Liver (tissue), 9 donors: ENCODE measurements around the gene PIP4K2A. TPM values are rescaled to one million over a fixed set of nuclear protein-coding genes. Genes with fewer than 3 reads are reported as not detected.
A peak's percentile ranks its signal among the peaks of the same experiment; 100 is the strongest.

Experiments
- DNase-seq: peaks from one replicate; pipeline ENCODE4 v3.0.0-alpha.2; 2017; ENCODE audit warnings: low spot score
- H3K27ac ChIP-seq, 2 donors: one replicate each; pipeline ENCODE4 v1.7.0; 2013; ENCODE audit warnings: inconsistent platforms in 2 of 2, low read length in 2 of 2, control low read depth in 1 of 2, low read depth in 1 of 2, mild to moderate bottlenecking in 1 of 2
- H3K27me3 ChIP-seq, 4 donors: one replicate each; pipeline versions ENCODE4 v1.6.1 to v1.7.0; 2013; ENCODE audit warnings: low read length in 3 of 4, inconsistent platforms in 1 of 4, mild to moderate bottlenecking in 1 of 4, moderate library complexity in 1 of 4; ENCODE audit not compliant: control insufficient read depth in 4 of 4, insufficient read depth in 4 of 4
- H3K36me3 ChIP-seq, 4 donors: one replicate each; pipeline versions ENCODE4 v1.6.1 to v1.7.0; 2013; ENCODE audit warnings: low read length in 3 of 4, mild to moderate bottlenecking in 3 of 4, low read depth in 1 of 4, moderate library complexity in 1 of 4; ENCODE audit not compliant: control insufficient read depth in 4 of 4, insufficient read depth in 3 of 4
- H3K4me1 ChIP-seq, 4 donors: one replicate each; pipeline versions ENCODE4 v1.6.1 to v1.7.0; 2013; ENCODE audit warnings: low read length in 3 of 4, mild to moderate bottlenecking in 3 of 4, moderate library complexity in 1 of 4; ENCODE audit not compliant: control insufficient read depth in 4 of 4, insufficient read depth in 4 of 4
- H3K4me3 ChIP-seq, 3 donors: one replicate each; pipeline versions ENCODE4 v1.6.1 to v1.7.0; 2013; ENCODE audit warnings: low read length in 3 of 3, control low read depth in 1 of 3, low read depth in 1 of 3, mild to moderate bottlenecking in 1 of 3
- H3K9ac ChIP-seq, 2 donors: one replicate each; pipeline ENCODE4 v1.7.0; 2013; ENCODE audit warnings: low read length in 2 of 2, mild to moderate bottlenecking in 2 of 2, moderate library complexity in 2 of 2, control low read depth in 1 of 2, low read depth in 1 of 2
- H3K9me3 ChIP-seq, 4 donors: one replicate each; pipeline versions ENCODE4 v1.6.1 to v1.7.0; 2013; ENCODE audit warnings: low read length in 3 of 4; ENCODE audit not compliant: control insufficient read depth in 4 of 4
- CTCF ChIP-seq: fragments of 150-350 bp; IDR thresholded peaks from 2 replicates; pipeline ENCODE4 v1.5.1; 2017; ENCODE audit warnings: improper control_type of control experiment, low read depth, low read length; ENCODE audit not compliant: missing input control
- EGR1 ChIP-seq, 2 donors: IDR thresholded peaks; 2 replicates each; pipeline ENCODE4 v1.6.1; 2016 to 2018; ENCODE audit warnings: antibody characterized with exemption in 2 of 2, low read depth in 2 of 2
- FOXA1 ChIP-seq: IDR thresholded peaks from 2 replicates; pipeline ENCODE4 v1.6.1; 2016; ENCODE audit warnings: antibody characterized with exemption
- FOXA2 ChIP-seq: IDR thresholded peaks from 2 replicates; pipeline ENCODE4 v1.6.1; 2016; ENCODE audit warnings: antibody characterized with exemption
- GABPA ChIP-seq, 2 donors: IDR thresholded peaks in 1 of 2; conservative IDR thresholded peaks in 1 of 2; 2 replicates each; pipeline ENCODE4 v1.6.1; 2016; ENCODE audit warnings: antibody characterized with exemption in 2 of 2, mild to moderate bottlenecking in 1 of 2, moderate library complexity in 1 of 2
- HNF4A ChIP-seq, 2 donors: conservative IDR thresholded peaks; 2 replicates each; pipeline ENCODE4 v1.6.1; 2016; ENCODE audit warnings: antibody characterized with exemption in 2 of 2, mild to moderate bottlenecking in 2 of 2
- HNF4G ChIP-seq: IDR thresholded peaks from 2 replicates; pipeline ENCODE4 v1.6.1; 2016; ENCODE audit warnings: antibody characterized with exemption
- JUND ChIP-seq, 2 donors: IDR thresholded peaks; 2 replicates each; pipeline ENCODE4 v1.6.1; 2016; ENCODE audit warnings: antibody characterized with exemption in 2 of 2
- MAX ChIP-seq: IDR thresholded peaks from 2 replicates; pipeline ENCODE4 v1.6.1; 2016; ENCODE audit warnings: antibody characterized with exemption
- NR2F2 ChIP-seq: IDR thresholded peaks from 2 replicates; pipeline ENCODE4 v1.6.1; 2016; ENCODE audit warnings: antibody characterized with exemption
- REST ChIP-seq: IDR thresholded peaks from 2 replicates; pipeline ENCODE4 v1.6.1; 2016; ENCODE audit warnings: antibody characterized with exemption, mild to moderate bottlenecking
- RXRA ChIP-seq, 2 donors: IDR thresholded peaks; 2 replicates each; pipeline ENCODE4 v1.6.1; 2017 to 2018; ENCODE audit warnings: antibody characterized with exemption in 2 of 2, mild to moderate bottlenecking in 1 of 2
- SP1 ChIP-seq: IDR thresholded peaks from 2 replicates; pipeline ENCODE4 v1.6.1; 2018; ENCODE audit warnings: antibody characterized with exemption, mild to moderate bottlenecking
- TAF1 ChIP-seq: conservative IDR thresholded peaks from 2 replicates; pipeline ENCODE4 v1.6.1; 2016; ENCODE audit warnings: antibody characterized with exemption, mild to moderate bottlenecking
- YY1 ChIP-seq: IDR thresholded peaks from 2 replicates; pipeline ENCODE4 v1.6.1; 2016; ENCODE audit warnings: antibody characterized with exemption, mild to moderate bottlenecking
- whole genome bisulfite sequencing: extraction: QIAGEN DNeasy Blood & Tissue Kit; methylation state at CpG from one replicate; pipeline ENCODE4 v1.1.7; 2013; 5-methylcytosine and 5-hydroxymethylcytosine counted together
- polyA plus RNA-seq, 2 donors: library from polyadenylated mRNA; stranded (reverse) in 1 of 2; unstranded in 1 of 2; fragments of 200-250 nt in 1 of 2; fragments of >200 nt in 1 of 2; fragmentation: Nextera tagmentation in 1 of 2; extraction: Ambion mirVana in 1 of 2; gene quantifications; one replicate each; pipeline versions ENCODE4 v1.2.1 to v1.2.3, GENCODE V29; 2013 to 2015
- total RNA-seq, 2 donors: library from RNA; depleted of rRNA; stranded (reverse); fragments of >200 nt; gene quantifications; one replicate each; pipeline ENCODE4 v1.2.3, GENCODE V29; 2014
- TF ChIP-seq, protein P1 (sequence below): IDR thresholded peaks from 2 replicates; pipeline ENCODE4 v1.6.1; 2016; ENCODE audit warnings: antibody characterized with exemption
- TF ChIP-seq, protein P2 (sequence below): IDR thresholded peaks from 2 replicates; pipeline ENCODE4 v1.6.1; 2016; ENCODE audit warnings: antibody characterized with exemption
- donor health status: healthy.
- donor health status: healthy.
- donor health status: healthy.
- donor health status: healthy.
- donor health status: healthy.

Gene PIP4K2A
- total and polyA plus RNA-seq, 4 donors, result 6.4 to 53.7 (median 8.6) TPM

- TF ChIP-seq HNF4A (conservative IDR thresholded peaks at IDR 0.05), result peak in 1 of 2 donors; percentile 6
- TF ChIP-seq MAX, result peak; percentile 48
- TF ChIP-seq NR2F2, result no peak
- no peak for TF ChIP-seq TAF1
- Histone ChIP-seq H3K27ac (peak overlapping the region in 1 of 2 donors; percentile 16), H3K27me3 (no peaks in the 10 kb centered on the region), H3K4me3 (no peak overlapping the region), H3K9me3 (no peaks in the 10 kb centered on the region), H3K9ac (no peak overlapping the region), H3K4me1 (peaks cover 2 to 7% (median 4%) of the 10 kb centered on the region in 4 donors), H3K36me3 (no peaks in the 10 kb centered on the region)
- 80% methylated on average over 9 of the region's 9 CpGs for WGBS
- no peak for DNase-seq
Measured at GRCh38 chr10:22690614-22691431, 23.6 kb downstream of the PIP4K2A start.

DNA sequence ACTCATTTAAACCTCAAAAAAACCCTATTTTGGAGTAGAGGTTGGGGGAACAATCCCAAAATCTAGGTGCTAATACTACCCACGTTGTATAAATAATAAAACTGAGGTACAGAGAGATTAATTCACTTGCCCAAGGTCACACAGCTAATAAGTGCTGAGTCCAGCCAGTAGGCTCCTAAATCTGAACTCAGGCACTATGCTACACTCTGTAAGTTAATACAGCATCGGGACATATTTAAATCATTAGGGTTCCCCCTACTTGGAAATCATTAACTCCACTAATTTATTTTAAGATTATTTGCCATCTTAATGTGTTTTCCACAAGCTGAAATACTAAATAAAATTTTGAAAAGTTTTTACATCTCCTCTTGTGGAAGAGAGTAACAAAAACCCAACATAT is 24.2 kb downstream of the PIP4K2A start:
- WGBS, result 80% methylated on average over 2 of the region's 2 CpGs

More for the DNA sequence above, 24.2 kb downstream of the PIP4K2A start:
- Histone ChIP-seq H3K36me3 (no peaks in the 10 kb centered on the region), H3K4me3 (no peak overlapping the region), H3K4me1 (peaks cover 2 to 7% (median 4%) of the 10 kb centered on the region in 4 donors), H3K9me3 (no peaks in the 10 kb centered on the region), H3K27ac (peak overlapping the region in 1 of 2 donors; percentile 16), H3K27me3 (no peaks in the 10 kb centered on the region), H3K9ac (no peak overlapping the region)
- DNase-seq, result no peak
- TF ChIP-seq, protein P1, sequence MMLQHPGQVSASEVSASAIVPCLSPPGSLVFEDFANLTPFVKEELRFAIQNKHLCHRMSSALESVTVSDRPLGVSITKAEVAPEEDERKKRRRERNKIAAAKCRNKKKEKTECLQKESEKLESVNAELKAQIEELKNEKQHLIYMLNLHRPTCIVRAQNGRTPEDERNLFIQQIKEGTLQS, result no peak
- TF ChIP-seq, protein P2, sequence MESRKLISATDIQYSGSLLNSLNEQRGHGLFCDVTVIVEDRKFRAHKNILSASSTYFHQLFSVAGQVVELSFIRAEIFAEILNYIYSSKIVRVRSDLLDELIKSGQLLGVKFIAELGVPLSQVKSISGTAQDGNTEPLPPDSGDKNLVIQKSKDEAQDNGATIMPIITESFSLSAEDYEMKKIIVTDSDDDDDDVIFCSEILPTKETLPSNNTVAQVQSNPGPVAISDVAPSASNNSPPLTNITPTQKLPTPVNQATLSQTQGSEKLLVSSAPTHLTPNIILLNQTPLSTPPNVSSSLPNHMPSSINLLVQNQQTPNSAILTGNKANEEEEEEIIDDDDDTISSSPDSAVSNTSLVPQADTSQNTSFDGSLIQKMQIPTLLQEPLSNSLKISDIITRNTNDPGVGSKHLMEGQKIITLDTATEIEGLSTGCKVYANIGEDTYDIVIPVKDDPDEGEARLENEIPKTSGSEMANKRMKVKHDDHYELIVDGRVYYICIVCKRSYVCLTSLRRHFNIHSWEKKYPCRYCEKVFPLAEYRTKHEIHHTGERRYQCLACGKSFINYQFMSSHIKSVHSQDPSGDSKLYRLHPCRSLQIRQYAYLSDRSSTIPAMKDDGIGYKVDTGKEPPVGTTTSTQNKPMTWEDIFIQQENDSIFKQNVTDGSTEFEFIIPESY, result no peak
- TF ChIP-seq JUND (IDR thresholded peaks at IDR 0.05) (no peak), FOXA2 (no peak), RXRA (IDR thresholded peaks at IDR 0.05) (no peak), HNF4G (no peak), MAX (no peak), CTCF (no peak), YY1 (no peak), GABPA (IDR thresholded peaks at IDR 0.05 in 1 of 2, conservative IDR thresholded peaks at IDR 0.05 in 1 of 2) (no peak), REST (no peak), EGR1 (IDR thresholded peaks at IDR 0.05; ENCODE audit: low read depth in 2 of 2) (no peak), FOXA1 (no peak), TAF1 (no peak), SP1 (no peak)
